ENCODE measurements around the gene ADAMTS17.

DNA sequence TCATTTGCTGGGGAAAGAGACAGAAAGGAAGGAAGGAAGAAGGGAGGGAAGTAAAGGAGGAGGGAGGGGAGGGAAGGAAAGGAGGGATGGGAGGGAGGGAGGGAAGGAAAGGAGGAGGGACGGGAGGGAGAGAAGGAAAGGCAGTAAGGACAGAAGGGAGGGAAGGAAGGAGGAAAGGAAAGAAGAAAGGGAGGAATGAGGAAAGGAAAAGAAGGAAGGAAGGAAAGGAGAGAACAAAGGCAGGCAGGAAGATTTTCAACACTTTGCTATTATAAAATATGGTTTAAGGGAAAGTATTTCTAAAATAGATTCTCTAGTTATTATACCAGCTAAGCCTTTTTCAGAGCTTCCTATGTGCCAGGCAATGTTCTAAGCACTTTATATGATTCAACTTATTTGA lies 330.5 kb downstream of the ADAMTS17 start:
- TF ChIP-seq, protein P1, sequence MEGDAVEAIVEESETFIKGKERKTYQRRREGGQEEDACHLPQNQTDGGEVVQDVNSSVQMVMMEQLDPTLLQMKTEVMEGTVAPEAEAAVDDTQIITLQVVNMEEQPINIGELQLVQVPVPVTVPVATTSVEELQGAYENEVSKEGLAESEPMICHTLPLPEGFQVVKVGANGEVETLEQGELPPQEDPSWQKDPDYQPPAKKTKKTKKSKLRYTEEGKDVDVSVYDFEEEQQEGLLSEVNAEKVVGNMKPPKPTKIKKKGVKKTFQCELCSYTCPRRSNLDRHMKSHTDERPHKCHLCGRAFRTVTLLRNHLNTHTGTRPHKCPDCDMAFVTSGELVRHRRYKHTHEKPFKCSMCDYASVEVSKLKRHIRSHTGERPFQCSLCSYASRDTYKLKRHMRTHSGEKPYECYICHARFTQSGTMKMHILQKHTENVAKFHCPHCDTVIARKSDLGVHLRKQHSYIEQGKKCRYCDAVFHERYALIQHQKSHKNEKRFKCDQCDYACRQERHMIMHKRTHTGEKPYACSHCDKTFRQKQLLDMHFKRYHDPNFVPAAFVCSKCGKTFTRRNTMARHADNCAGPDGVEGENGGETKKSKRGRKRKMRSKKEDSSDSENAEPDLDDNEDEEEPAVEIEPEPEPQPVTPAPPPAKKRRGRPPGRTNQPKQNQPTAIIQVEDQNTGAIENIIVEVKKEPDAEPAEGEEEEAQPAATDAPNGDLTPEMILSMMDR (IDR thresholded peaks at IDR 0.05), result no peak
- TF ChIP-seq POLR2A (IDR thresholded peaks at IDR 0.05), result no peak

All from right lobe of liver (tissue), 4 donors.